ENCODE data around the gene CHCHD6. TPM values are rescaled to one million over a fixed set of nuclear protein-coding genes. Genes with fewer than 3 reads are reported as not detected.

The CHCHD6 gene
- total RNA-seq, 4 donors from 2014 or later: 30.3 to 46.5 (median 33.6) TPM

DNA sequence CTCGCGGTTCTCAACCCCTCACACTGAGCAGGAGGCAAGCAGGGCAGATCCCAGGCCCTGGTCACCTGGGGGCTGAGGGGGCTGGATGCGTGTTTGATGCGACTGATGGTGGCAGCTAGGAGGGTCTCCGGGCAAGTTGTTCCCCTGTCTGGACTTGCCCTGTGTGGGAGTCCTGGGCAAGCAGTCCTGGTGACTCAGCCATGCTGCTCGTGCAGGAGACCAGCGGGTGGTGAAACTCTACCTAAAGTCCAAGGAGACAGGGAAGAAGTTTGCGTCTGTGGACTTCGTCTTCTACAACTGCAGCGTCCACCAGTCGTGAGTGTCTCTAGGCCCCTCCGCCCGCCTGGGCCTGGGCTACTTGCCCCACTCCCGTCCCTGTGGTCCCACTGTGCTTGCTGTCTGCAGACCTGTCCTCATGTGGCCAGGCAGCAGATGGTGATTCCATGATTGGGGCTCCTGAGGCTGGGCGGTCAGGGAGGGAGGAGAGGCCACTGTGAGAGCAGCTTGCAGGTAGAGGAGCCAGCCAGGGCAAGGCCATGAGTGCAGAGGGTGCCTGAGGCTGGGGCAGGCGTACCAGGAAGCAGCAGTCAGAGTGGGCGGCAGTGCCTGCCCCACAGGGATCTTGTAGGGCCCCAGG, 301.9 kb downstream of the CHCHD6 start:
- TF ChIP-seq, protein P1, sequence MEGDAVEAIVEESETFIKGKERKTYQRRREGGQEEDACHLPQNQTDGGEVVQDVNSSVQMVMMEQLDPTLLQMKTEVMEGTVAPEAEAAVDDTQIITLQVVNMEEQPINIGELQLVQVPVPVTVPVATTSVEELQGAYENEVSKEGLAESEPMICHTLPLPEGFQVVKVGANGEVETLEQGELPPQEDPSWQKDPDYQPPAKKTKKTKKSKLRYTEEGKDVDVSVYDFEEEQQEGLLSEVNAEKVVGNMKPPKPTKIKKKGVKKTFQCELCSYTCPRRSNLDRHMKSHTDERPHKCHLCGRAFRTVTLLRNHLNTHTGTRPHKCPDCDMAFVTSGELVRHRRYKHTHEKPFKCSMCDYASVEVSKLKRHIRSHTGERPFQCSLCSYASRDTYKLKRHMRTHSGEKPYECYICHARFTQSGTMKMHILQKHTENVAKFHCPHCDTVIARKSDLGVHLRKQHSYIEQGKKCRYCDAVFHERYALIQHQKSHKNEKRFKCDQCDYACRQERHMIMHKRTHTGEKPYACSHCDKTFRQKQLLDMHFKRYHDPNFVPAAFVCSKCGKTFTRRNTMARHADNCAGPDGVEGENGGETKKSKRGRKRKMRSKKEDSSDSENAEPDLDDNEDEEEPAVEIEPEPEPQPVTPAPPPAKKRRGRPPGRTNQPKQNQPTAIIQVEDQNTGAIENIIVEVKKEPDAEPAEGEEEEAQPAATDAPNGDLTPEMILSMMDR (IDR thresholded peaks at IDR 0.05): no peak
- TF ChIP-seq EP300 (IDR thresholded peaks at IDR 0.05) (no peak), POLR2A (IDR thresholded peaks at IDR 0.05) (no peak)

DNA sequence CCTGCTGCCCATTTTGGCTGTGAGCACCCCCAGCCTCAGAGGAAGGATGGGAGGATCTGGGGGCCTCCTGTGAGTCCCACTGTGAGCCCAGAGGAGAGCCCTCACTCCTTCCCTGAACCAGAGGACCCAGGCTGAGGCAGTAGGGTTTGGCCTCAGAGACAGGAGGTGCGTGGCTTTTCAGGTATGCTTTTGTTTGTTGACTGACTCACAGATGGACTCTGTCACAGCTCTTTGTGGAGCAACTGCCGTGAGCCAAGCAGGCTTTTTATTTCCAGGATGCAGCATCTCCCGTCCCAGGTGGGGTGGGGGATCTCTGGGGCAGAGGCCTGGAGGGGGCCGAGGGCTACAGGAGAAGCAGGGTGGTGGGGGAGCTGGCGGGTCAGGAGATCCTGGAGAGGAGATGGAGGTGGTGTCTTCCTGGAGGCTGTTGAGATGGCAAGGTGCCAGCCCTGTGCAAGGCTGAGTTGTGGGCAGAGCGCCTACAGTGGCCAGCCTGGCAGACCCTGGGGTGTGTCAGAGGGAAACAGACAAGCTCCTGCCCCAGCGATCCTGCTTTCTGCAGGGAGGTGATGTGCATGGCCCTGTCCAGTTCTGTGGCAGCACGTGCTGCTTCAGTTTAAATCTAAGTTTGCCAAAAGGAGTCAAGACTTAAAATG, 302.9 kb downstream of the CHCHD6 start:
- Histone ChIP-seq H3K9me3 (no peaks in the 10 kb centered on the region), H3K4me3 (no peak overlapping the region), H3K4me1 (peaks cover 0 to 25% (median 14%) of the 10 kb centered on the region in 4 donors), H3K27me3 (no peaks in the 10 kb centered on the region), H3K27ac (no peak overlapping the region), H3K36me3 (peaks cover 0 to 32% (median 0%) of the 10 kb centered on the region in 3 donors)
- DNase-seq (ENCODE audit: low spot score in 2 of 2): no peak
- TF ChIP-seq POLR2A (IDR thresholded peaks at IDR 0.05): no peak
- TF ChIP-seq, protein P1 (IDR thresholded peaks at IDR 0.05): no peak
- TF ChIP-seq EP300 (IDR thresholded peaks at IDR 0.05): no peak
- 83 to 86% methylated on average over 8 of the region's 8 CpGs for WGBS, 2 donors

More for the DNA sequence above, 301.9 kb downstream of the CHCHD6 start:
- Histone ChIP-seq H3K27me3 (no peaks in the 10 kb centered on the region), H3K36me3 (peaks cover 0 to 23% (median 0%) of the 10 kb centered on the region in 3 donors), H3K4me3 (no peak overlapping the region), H3K4me1 (peaks cover 0 to 30% (median 22%) of the 10 kb centered on the region in 4 donors), H3K9me3 (no peaks in the 10 kb centered on the region), H3K27ac (no peak overlapping the region)
- WGBS, 2 donors: 89 to 98% methylated on average over 13 to 17 of the region's 17 CpGs
- DNase-seq (ENCODE audit: low spot score in 2 of 2): no peak

DNA sequence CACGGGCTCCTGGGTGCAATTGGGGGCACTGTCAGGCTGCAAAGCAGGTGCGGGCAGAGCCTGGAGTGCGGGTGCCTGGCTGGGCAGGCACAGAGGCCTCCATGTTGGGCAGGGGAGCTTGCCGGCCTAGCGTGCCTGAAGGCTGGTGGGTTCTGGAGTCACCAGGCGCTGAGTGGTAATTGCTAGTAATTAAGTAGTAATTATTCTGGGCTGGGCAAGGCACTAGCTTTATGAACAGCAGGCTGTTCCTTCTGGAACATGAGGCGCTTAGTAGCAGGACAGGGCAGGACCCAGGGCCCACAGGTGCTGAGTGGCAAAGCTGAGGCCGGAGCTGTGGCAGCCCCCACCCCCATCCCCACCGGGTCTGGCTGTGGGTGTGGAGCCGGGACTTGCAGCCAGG, 304.2 kb downstream of the CHCHD6 start:
- peaks cover 0 to 11% (median 4%) of the 10 kb centered on the region in 4 donors for H3K4me1 ChIP-seq
- DNase-seq (ENCODE audit: low spot score in 2 of 2): no peak
- peaks cover 0 to 45% (median 0%) of the 10 kb centered on the region in 3 donors for H3K36me3 ChIP-seq
- WGBS, 2 donors: 90 to 100% methylated on average over 2 to 10 of the region's 10 CpGs
- no peak overlapping the region for H3K27ac ChIP-seq
- H3K4me3 ChIP-seq: no peak overlapping the region
- no peaks in the 10 kb centered on the region for H3K27me3 ChIP-seq
- no peak for TF ChIP-seq EP300 (IDR thresholded peaks at IDR 0.05)
- TF ChIP-seq, protein P1 (IDR thresholded peaks at IDR 0.05): no peak
- no peak for TF ChIP-seq POLR2A (IDR thresholded peaks at IDR 0.05)
- no peaks in the 10 kb centered on the region for H3K9me3 ChIP-seq

DNA sequence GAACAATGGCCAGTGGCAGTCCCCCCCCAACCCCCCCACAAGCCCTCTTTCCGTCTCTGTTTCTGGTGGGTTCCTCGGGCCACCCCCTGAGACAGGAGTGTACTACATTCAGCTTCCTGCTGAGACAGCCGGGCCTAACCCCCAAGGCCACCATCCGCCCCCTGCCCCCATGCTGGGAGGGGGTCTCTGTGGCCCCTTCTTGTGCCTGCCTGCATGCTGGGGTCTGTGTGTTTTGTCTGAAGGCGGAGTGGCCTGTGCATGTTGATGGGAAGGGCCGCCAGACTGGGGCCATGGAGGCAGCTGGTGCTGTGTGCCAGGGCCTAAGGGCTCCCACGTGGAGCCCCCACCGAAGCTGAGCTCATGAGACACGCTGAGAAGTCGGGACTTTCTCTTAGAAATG, 305.5 kb downstream of the CHCHD6 start:
- WGBS, 2 donors: 50 to 55% methylated on average over 8 to 9 of the region's 10 CpGs
- DNase-seq (ENCODE audit: low spot score in 2 of 2): no peak
- H3K4me3 ChIP-seq: no peak overlapping the region
- no peaks in the 10 kb centered on the region for H3K27me3 ChIP-seq
- TF ChIP-seq EP300 (IDR thresholded peaks at IDR 0.05): no peak
- no peak for TF ChIP-seq POLR2A (IDR thresholded peaks at IDR 0.05)
- TF ChIP-seq, protein P1 (IDR thresholded peaks at IDR 0.05): no peak
- peaks cover 0 to 5% (median 2%) of the 10 kb centered on the region in 4 donors for H3K4me1 ChIP-seq
- H3K27ac ChIP-seq: no peak overlapping the region
- peaks cover 0 to 58% (median 0%) of the 10 kb centered on the region in 3 donors for H3K36me3 ChIP-seq
- H3K9me3 ChIP-seq: no peaks in the 10 kb centered on the region

Other genes with a start within 250 kb of the CHCHD6 start
- 10 to 100 TPM; 54.0 to 77.4 (median 68.0) TPM for gene ZXDC, start 228.3 kb upstream of the CHCHD6 start, total RNA-seq
- not detected for gene UROC1, start 186.5 kb upstream of the CHCHD6 start, total RNA-seq
- gene CHST13, start 180.1 kb upstream of the CHCHD6 start, total RNA-seq: 1 to 10 TPM in 3 of 4 donors, not detected in 1; 1.0 to 7.2 (median 1.1) TPM
- not detected for gene C3orf22, start 145.3 kb upstream of the CHCHD6 start, total RNA-seq
- gene TXNRD3, start 49.1 kb upstream of the CHCHD6 start, total RNA-seq: 10 to 100 TPM; 18.6 to 33.3 (median 23.3) TPM